KMS-11 (cell line): ENCODE results near the gene FOXF1.

Source experiments
- H2AFZ ChIP-seq: fragments of 200-600 bp; sonication (generic); 2 replicates; pipeline ENCODE4 v1.6.1; 2016; ENCODE audit warnings: antibody characterized with exemption, mixed run types, low read depth
- H3K27ac ChIP-seq: fragments of 200-600 bp; sonication (generic); 2 replicates; pipeline ENCODE4 v1.6.1; 2016; ENCODE audit warnings: mild to moderate bottlenecking, mixed run types
- H3K27me3 ChIP-seq: fragments of 200-600 bp; sonication (generic); 2 replicates; pipeline ENCODE4 v1.6.1; 2017; ENCODE audit warnings: mild to moderate bottlenecking, low read depth, mixed run types, moderate library complexity; ENCODE audit not compliant: insufficient read depth
- H3K36me3 ChIP-seq: fragments of 200-600 bp; sonication (generic); 2 replicates; pipeline ENCODE4 v1.6.1; 2017; ENCODE audit warnings: mild to moderate bottlenecking, mixed run types; ENCODE audit not compliant: insufficient read depth
- H3K4me1 ChIP-seq: fragments of 200-600 bp; sonication (generic); 2 replicates; pipeline ENCODE4 v1.6.1; 2016; ENCODE audit warnings: mild to moderate bottlenecking, low read depth, mixed run types; ENCODE audit not compliant: poor library complexity, severe bottlenecking
- H3K4me2 ChIP-seq: fragments of 200-600 bp; sonication (generic); 2 replicates; pipeline ENCODE4 v1.7.0; 2016; ENCODE audit warnings: mild to moderate bottlenecking, mixed run types
- H3K4me3 ChIP-seq: fragments of 200-600 bp; sonication (generic); IDR thresholded peaks from 2 replicates; pipeline ENCODE4 v1.6.1; 2017; ENCODE audit warnings: low read depth, low read length, mixed read lengths; ENCODE audit not compliant: insufficient read depth
- H3K79me2 ChIP-seq: fragments of 200-600 bp; sonication (generic); 2 replicates; pipeline ENCODE4 v1.6.1; 2016; ENCODE audit warnings: low read depth, mixed run types; ENCODE audit not compliant: insufficient read depth
- H3K9ac ChIP-seq: fragments of 200-600 bp; sonication (generic); 2 replicates; pipeline ENCODE4 v1.6.1; 2016; ENCODE audit warnings: mild to moderate bottlenecking, mixed run types
- H4K20me1 ChIP-seq: fragments of 200-600 bp; sonication (generic); 2 replicates; pipeline ENCODE4 v1.6.1; 2016; ENCODE audit warnings: mild to moderate bottlenecking, mixed run types; ENCODE audit not compliant: insufficient read depth
- TF ChIP-seq, protein P1 (sequence below): fragments of 200-600 bp; sonication (generic); conservative IDR thresholded peaks from 2 replicates; pipeline ENCODE4 v1.6.1; 2017; ENCODE audit warnings: low read depth, mild to moderate bottlenecking, antibody characterized with exemption, low read length, moderate library complexity, mixed read lengths

The FOXF1 gene

GRCh38 chr16:86540894-86541293 lies 30.6 kb downstream of the FOXF1 start:
- no peaks in the 10 kb centered on the region for H3K4me1 ChIP-seq
- no peak overlapping the region for H3K9ac ChIP-seq
- H3K4me2 ChIP-seq: no peak overlapping the region
- H3K27me3 ChIP-seq: no peaks in the 10 kb centered on the region
- no peaks in the 10 kb centered on the region; the same call in 1 of the 2 replicates for H3K36me3 ChIP-seq
- no peak overlapping the region for H3K27ac ChIP-seq
- no peak overlapping the region for H3K4me3 ChIP-seq
- H2AFZ ChIP-seq: no peak overlapping the region
- no peaks in the 10 kb centered on the region for H3K79me2 ChIP-seq
- no peaks in the 10 kb centered on the region for H4K20me1 ChIP-seq
- TF ChIP-seq, protein P1, sequence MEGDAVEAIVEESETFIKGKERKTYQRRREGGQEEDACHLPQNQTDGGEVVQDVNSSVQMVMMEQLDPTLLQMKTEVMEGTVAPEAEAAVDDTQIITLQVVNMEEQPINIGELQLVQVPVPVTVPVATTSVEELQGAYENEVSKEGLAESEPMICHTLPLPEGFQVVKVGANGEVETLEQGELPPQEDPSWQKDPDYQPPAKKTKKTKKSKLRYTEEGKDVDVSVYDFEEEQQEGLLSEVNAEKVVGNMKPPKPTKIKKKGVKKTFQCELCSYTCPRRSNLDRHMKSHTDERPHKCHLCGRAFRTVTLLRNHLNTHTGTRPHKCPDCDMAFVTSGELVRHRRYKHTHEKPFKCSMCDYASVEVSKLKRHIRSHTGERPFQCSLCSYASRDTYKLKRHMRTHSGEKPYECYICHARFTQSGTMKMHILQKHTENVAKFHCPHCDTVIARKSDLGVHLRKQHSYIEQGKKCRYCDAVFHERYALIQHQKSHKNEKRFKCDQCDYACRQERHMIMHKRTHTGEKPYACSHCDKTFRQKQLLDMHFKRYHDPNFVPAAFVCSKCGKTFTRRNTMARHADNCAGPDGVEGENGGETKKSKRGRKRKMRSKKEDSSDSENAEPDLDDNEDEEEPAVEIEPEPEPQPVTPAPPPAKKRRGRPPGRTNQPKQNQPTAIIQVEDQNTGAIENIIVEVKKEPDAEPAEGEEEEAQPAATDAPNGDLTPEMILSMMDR: no peak

DNA sequence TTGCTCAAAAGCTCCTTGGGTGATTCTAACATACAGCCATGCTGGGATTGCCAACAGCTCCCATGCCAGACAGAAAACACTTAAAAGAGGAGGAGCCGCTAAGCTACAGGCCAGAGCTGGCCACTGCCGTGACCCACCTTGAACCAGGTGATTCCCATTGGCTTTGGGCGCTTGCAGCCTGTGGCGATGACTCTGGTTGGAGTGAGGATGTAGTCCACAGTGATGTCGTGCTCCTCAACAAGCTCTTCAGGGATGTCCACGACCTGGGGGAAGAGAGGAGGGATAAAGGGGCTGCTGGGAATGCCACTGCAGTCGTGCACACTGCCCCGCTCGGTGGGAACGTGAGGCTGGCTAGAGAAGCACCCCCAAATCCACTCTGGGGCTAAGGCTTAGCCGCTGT lies 31.2 kb downstream of the FOXF1 start:
- TF ChIP-seq, protein P1: no peak
- Histone ChIP-seq H3K4me2 (no peak overlapping the region), H3K36me3 (no peaks in the 10 kb centered on the region; the same call in 1 of the 2 replicates)

GRCh38 chr16:86542756-86543750 lies 32.7 kb downstream of the FOXF1 start:
- Histone ChIP-seq H3K4me2 (no peak overlapping the region), H3K9ac (no peak overlapping the region), H3K4me1 (no peaks in the 10 kb centered on the region), H3K4me3 (no peak overlapping the region), H2AFZ (no peak overlapping the region), H3K27me3 (no peaks in the 10 kb centered on the region), H4K20me1 (no peaks in the 10 kb centered on the region), H3K36me3 (no peaks in the 10 kb centered on the region; the same call in 1 of the 2 replicates), H3K27ac (no peak overlapping the region), H3K79me2 (no peaks in the 10 kb centered on the region)
- TF ChIP-seq, protein P1: no peak

More for the DNA sequence above, 31.2 kb downstream of the FOXF1 start:
- Histone ChIP-seq H3K27me3 (no peaks in the 10 kb centered on the region), H4K20me1 (no peaks in the 10 kb centered on the region), H3K4me3 (no peak overlapping the region), H3K27ac (no peak overlapping the region), H3K4me1 (no peaks in the 10 kb centered on the region), H3K79me2 (no peaks in the 10 kb centered on the region), H2AFZ (no peak overlapping the region), H3K9ac (no peak overlapping the region)

DNA sequence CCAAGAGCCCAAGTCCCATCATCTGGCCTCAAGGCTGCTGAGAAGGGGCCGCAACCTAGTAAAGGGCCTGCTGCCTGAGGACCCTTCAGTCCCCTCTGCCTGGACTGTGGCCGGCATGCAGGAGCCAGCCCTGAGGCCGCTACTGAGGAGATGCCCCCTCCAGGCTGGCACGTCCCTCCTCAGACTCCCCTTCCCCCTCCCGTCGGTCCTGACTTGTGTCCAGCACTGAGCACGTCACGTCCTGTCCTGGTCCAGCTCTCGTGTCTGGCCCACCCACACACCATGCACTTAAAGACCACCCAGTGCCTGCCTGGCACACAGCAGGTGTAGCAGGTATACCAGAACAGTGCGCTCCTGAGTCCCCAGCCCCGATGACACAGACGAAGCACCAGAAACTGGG lies 35.2 kb downstream of the FOXF1 start:
- H2AFZ ChIP-seq: no peak overlapping the region
- no peak overlapping the region for H3K4me3 ChIP-seq
- H3K27me3 ChIP-seq: no peaks in the 10 kb centered on the region
- TF ChIP-seq, protein P1: no peak
- no peaks in the 10 kb centered on the region for H4K20me1 ChIP-seq
- H3K4me1 ChIP-seq: no peaks in the 10 kb centered on the region
- no peaks in the 10 kb centered on the region for H3K79me2 ChIP-seq
- H3K27ac ChIP-seq: no peak overlapping the region
- H3K4me2 ChIP-seq: no peak overlapping the region
- no peaks in the 10 kb centered on the region; the same call in 1 of the 2 replicates for H3K36me3 ChIP-seq
- no peak overlapping the region for H3K9ac ChIP-seq
